GM13977 (cell line): Measurements from ENCODE around the gene GRID2.

Source experiments
- DNase-seq: peaks from one replicate; pipeline ENCODE4 v3.0.0; 2012; ENCODE audit warnings: low spot score
- in situ Hi-C: fragments of 300-500 bp; cut with MboI; formaldehyde crosslinking; loops from one replicate; pipeline ENCODE4 v1.12.0; 2022; ENCODE audit warnings: low sequenced_read_pairs, low pct_unique_long_range_greater_than_20kb, mixed read lengths, inconsistent platforms; ENCODE audit not compliant: unreplicated experiment
- TF ChIP-seq, protein P1 (sequence below): IDR thresholded peaks from 2 replicates; pipeline ENCODE4 v1.5.1; 2012; ENCODE audit warnings: mild to moderate bottlenecking, control low read depth; ENCODE audit not compliant: insufficient read depth; ENCODE audit errors: extremely low read depth, missing control alignments

The GRID2 gene

DNA sequence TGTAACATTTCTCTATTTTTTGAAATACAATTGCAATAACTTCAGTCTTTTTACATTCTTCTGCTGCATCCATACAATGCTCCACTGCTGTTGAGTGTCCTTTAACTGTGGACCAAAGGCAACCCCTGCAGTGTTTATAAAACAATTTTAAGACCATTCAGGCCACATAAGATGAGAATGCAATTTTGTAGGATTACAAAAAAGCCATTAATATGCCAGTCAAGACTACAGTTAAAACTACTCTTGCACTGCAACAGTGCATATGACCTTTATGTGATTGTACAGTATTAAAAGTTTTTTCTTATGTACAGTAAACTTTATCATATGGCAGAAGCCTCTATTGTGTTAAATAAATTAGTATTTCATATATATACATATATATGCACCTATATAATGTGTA lies 1469.1 kb downstream of the GRID2 start:
- TF ChIP-seq, protein P1, sequence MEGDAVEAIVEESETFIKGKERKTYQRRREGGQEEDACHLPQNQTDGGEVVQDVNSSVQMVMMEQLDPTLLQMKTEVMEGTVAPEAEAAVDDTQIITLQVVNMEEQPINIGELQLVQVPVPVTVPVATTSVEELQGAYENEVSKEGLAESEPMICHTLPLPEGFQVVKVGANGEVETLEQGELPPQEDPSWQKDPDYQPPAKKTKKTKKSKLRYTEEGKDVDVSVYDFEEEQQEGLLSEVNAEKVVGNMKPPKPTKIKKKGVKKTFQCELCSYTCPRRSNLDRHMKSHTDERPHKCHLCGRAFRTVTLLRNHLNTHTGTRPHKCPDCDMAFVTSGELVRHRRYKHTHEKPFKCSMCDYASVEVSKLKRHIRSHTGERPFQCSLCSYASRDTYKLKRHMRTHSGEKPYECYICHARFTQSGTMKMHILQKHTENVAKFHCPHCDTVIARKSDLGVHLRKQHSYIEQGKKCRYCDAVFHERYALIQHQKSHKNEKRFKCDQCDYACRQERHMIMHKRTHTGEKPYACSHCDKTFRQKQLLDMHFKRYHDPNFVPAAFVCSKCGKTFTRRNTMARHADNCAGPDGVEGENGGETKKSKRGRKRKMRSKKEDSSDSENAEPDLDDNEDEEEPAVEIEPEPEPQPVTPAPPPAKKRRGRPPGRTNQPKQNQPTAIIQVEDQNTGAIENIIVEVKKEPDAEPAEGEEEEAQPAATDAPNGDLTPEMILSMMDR = no peak
- in situ Hi-C loops = no loop called here
- DNase-seq = no peak

DNA sequence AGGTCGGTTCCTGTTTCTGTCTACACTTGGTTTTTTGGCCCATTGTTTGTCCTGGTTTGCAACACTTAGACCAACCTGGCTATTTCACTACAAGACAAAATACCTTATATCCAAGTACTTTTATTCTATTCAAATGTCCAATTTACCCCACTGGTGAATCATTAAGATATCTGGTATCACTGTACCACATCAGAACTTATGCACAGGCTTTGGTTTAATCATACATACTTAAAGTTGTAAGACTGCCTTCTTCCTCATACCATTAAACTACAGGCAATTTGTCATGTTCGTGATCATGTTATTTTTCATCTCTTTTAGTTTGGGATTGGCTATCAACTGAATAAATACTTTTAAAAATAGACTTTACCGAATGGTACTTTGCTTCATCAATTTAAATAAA lies 1471.8 kb downstream of the GRID2 start:
- in situ Hi-C loops = loop anchor here (25.0 kb wide), 3 partner anchors 362 to 812 kb away; no protein-coding TSS in a partner anchor
- no peak for DNase-seq
- TF ChIP-seq, protein P1 = no peak

DNA sequence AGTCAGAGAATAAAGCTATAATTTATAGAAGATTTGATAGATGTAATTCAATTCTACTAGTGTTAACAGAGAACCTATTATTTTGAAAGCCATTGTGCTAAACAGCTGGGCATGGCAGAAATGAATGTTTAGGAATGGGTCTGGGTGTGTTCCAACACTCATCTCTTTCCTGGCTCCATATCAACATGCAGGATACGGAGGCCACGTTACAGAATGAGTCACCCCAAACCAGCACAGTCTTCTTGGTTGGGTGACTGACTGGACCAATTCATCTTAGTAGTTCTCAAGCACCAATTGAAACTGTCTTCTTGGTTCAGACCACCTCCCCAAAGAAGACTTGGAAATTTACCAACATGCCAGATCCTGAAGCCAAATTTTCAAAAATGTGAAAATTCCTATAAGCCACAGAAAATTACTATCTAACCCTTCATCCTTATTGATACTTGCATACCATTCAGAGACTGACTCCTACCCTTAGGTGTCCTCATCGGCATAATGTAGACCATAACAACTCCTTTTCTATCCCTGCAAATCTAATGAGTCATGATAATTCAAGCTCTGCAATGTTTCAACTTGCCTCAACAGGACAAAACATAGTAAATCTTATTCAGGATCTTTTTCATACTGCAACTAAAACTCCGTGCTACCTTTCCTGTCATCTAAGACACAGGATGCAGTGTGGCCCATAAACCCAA lies 1472.8 kb downstream of the GRID2 start:
- TF ChIP-seq, protein P1 = no peak
- in situ Hi-C loops = loop anchor here (25.0 kb wide), 3 partner anchors 361 to 811 kb away; no protein-coding TSS in a partner anchor
- no peak for DNase-seq

DNA sequence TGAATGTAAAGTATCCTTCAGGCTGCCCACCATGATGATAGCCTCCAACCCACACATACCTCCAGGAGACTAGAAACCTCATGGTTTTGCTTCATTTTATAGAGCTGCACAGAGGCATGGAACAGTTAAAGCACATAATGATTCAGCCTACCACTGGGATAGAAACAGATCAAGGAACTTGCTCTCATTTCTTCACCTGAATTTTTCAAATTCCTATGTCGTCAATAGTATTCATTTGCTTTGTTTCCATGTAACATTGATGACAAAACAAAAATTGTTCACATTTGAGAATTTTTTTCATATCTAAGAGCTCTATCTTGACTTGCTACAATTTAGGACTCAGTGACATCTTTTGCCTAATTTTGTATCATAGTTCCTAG lies 1473.3 kb downstream of the GRID2 start:
- no peak for DNase-seq
- in situ Hi-C loops = loop anchor here (25.0 kb wide), 3 partner anchors 360 to 810 kb away; no protein-coding TSS in a partner anchor
- TF ChIP-seq, protein P1 = no peak

DNA sequence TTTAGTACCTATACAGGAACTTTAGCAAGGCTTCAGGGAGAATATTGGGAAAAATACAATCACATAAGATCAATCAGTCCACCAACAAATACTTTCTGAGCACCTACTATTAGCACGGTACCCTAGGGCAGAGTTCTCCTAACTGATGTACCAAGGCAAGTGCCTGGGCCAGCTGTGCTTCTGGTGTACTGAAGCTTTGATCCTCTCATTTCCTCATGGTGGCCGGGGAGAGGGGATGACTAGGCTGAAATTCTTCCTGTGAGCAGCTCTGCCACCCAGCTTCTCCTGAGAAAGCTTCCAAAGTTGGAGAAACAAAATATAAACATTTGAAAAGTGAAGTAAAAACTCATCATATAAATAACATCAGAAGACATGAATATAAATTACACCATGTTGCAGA lies 1475.5 kb downstream of the GRID2 start:
- TF ChIP-seq, protein P1 = no peak
- DNase-seq = no peak
- in situ Hi-C loops = loop anchor here (25.0 kb wide), 3 partner anchors 358 to 808 kb away; no protein-coding TSS in a partner anchor

DNA sequence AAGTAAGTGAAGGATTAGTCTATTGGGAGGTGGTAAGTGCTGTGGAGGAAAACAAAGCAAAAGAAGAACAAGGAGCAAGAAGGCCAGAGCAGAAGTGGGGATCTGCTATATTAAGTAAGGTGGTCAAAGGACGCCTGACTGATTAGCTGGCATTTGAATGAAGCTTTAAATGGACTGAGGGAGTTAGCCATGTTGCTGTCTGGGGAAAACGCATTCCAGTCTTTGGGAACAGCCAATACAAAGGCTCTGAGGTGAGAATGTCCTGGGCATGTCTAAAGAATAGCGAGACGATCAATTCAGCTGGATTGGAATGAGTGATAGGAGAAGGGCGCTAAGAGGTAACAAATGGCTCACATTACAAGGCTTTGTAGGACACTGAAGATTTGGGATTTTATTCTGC lies 1476.3 kb downstream of the GRID2 start:
- no peak for DNase-seq
- in situ Hi-C loops = loop anchor here (25.0 kb wide), 3 partner anchors 357 to 807 kb away; no protein-coding TSS in a partner anchor
- TF ChIP-seq, protein P1 = no peak
